ENCODE data around the gene GPS1. TPM values are rescaled to one million over a fixed set of nuclear protein-coding genes. Genes with fewer than 3 reads are reported as not detected.

Gene GPS1
- total and polyA plus RNA-seq, 2 of the 4 experiments (the other 2 are of a cell fraction), result 157 to 181 TPM

- H2AFZ ChIP-seq (replicated peaks; ENCODE audit: low read length, poor library complexity), result no peak overlapping the region
- TF ChIP-seq MAFK (IDR thresholded peaks at IDR 0.05; ENCODE audit: low read depth, low read length) (no peak), NFE2L2 (IDR thresholded peaks at IDR 0.05; ENCODE audit: low read depth, low read length) (no peak), MAZ (IDR thresholded peaks at IDR 0.05; ENCODE audit: borderline replicate concordance, low read depth, low read length) (no peak), BHLHE40 (IDR thresholded peaks at IDR 0.05; ENCODE audit: low read depth, low read length) (no peak), RAD21 (IDR thresholded peaks at IDR 0.05; ENCODE audit: low read length) (no peak), CEBPB (IDR thresholded peaks at IDR 0.05; ENCODE audit: low read depth, low read length) (no peak), SMC3 (IDR thresholded peaks at IDR 0.05; ENCODE audit: low read depth, low read length) (no peak), RCOR1 (IDR thresholded peaks at IDR 0.05; ENCODE audit: insufficient replicate concordance, low read length) (no peak), RFX5 (IDR thresholded peaks at IDR 0.05; ENCODE audit: low read depth, low read length) (no peak), ELK1 (IDR thresholded peaks at IDR 0.05; ENCODE audit: borderline replicate concordance, low read depth, low read length) (no peak)
- H3K27ac ChIP-seq (ENCODE audit: insufficient read depth, low read length), result no peak overlapping the region
- no peak overlapping the region for H2BK120ac ChIP-seq (ENCODE audit: low read depth, low read length)
- H3K79me1 ChIP-seq (ENCODE audit: low read depth in 1 of 2, low read length in 2 of 2), result no peaks in the 10 kb centered on the region
- no peak overlapping the region for H4K91ac ChIP-seq (ENCODE audit: insufficient read depth, low read depth, low read length)
- peaks cover 50% of the 10 kb centered on the region for H3K36me3 ChIP-seq (ENCODE audit: control insufficient read depth, insufficient read depth, low read length)
- H3K56ac ChIP-seq (ENCODE audit: extremely low read depth, insufficient read depth, low read length), result no peak overlapping the region
- no peak overlapping the region for H2BK15ac ChIP-seq (ENCODE audit: low read depth, low read length)
- no peak overlapping the region for H3K23ac ChIP-seq (ENCODE audit: low read depth, low read length)
- no peaks in the 10 kb centered on the region for H3K9me3 ChIP-seq (ENCODE audit: control insufficient read depth, insufficient read depth, low read length)
- H3K4ac ChIP-seq (ENCODE audit: low read depth, low read length), result no peak overlapping the region
- ATAC-seq (ENCODE audit: low read depth), result no peak
- no peak overlapping the region for H3K9ac ChIP-seq (ENCODE audit: low read depth, low read length)
- DNase-seq, result no peak
- no TSS peak for BruUV-seq (replicated peaks)
- POLR2A ChIA-PET (ENCODE audit: unreplicated experiment), result interaction anchor here (0.6 kb wide), 1 partner anchor 13 kb away, joined by 3 read pairs; no protein-coding TSS in a partner anchor
- no peak overlapping the region for H3K4me3 ChIP-seq (ENCODE audit: insufficient read depth, low read depth, low read length)
- intact Hi-C loops (cut with micrococcal nuclease) (no loop called here), in situ Hi-C loops (cut with MboI; ENCODE audit: low sequenced_read_pairs) (no loop called here), dilution Hi-C loops (cut with HindIII; ENCODE audit: low sequenced_read_pairs, unreplicated experiment) (no loop called here)
- H3K27me3 ChIP-seq (ENCODE audit: control insufficient read depth, insufficient read depth, low read length), result no peaks in the 10 kb centered on the region
- no peak overlapping the region for H2AK5ac ChIP-seq (ENCODE audit: low read depth, low read length)
- no peak overlapping the region for H4K8ac ChIP-seq (ENCODE audit: low read depth in 2 of 2, low read length in 2 of 2)
- CTCF ChIA-PET, result no interaction called here
- no peaks in the 10 kb centered on the region for H3K4me1 ChIP-seq (ENCODE audit: control insufficient read depth, insufficient read depth, low read length)
- no peak overlapping the region for H2BK5ac ChIP-seq (ENCODE audit: low read depth, low read length, poor library complexity, severe bottlenecking)
- no peak overlapping the region for H3K18ac ChIP-seq (ENCODE audit: low read depth, low read length)
- no peaks in the 10 kb centered on the region; the same call in 1 of the 2 replicates for H4K20me1 ChIP-seq (ENCODE audit: insufficient read depth, low read length)
- H3K4me2 ChIP-seq (ENCODE audit: low read depth, low read length), result no peak overlapping the region
- WGBS, 2 experiments (ENCODE audit: extremely low coverage in 2 of 2, insufficient read length in 1 of 2), result 97% methylated on average over 16 of the region's 47 CpGs; no CpG with 5 or more reads in 1 of the 2 experiments
- H4K5ac ChIP-seq (ENCODE audit: low read depth, low read length), result no peak overlapping the region
- no peak overlapping the region for H3K14ac ChIP-seq (replicated peaks; ENCODE audit: low read depth, low read length)
- no peaks in the 10 kb centered on the region for H3K9me1 ChIP-seq (ENCODE audit: insufficient read depth, low read length)
- H2BK20ac ChIP-seq (ENCODE audit: low read depth, low read length), result no peak overlapping the region
- no peak overlapping the region for H2AK9ac ChIP-seq (replicated peaks; ENCODE audit: low read depth, low read length, poor library complexity)
These were observed 27.4 kb downstream of the GPS1 start for GRCh38 chr17:82079001-82079677.

Measured in IMR-90 (cell line).